IPS-15b (cell line): Measurements from ENCODE around the gene UBE2I.

Experiments used
- H3K27me3 ChIP-seq: one replicate; pipeline ENCODE4 v1.6.1; 2013; ENCODE audit warnings: low read length; ENCODE audit not compliant: control insufficient read depth, insufficient read depth
- H3K36me3 ChIP-seq: one replicate; pipeline ENCODE4 v1.6.1; 2013; ENCODE audit warnings: low read length; ENCODE audit not compliant: control insufficient read depth, insufficient read depth
- H3K4me1 ChIP-seq: one replicate; pipeline ENCODE4 v1.6.1; 2013; ENCODE audit warnings: mild to moderate bottlenecking, low read length; ENCODE audit not compliant: control insufficient read depth, insufficient read depth
- H3K4me3 ChIP-seq: one replicate; pipeline ENCODE4 v1.5.1; 2013; ENCODE audit warnings: low read depth, low read length
- H3K9ac ChIP-seq: one replicate; pipeline ENCODE4 v1.6.1; 2013; ENCODE audit warnings: low read depth, mild to moderate bottlenecking, low read length
- H3K9me3 ChIP-seq: one replicate; pipeline ENCODE4 v1.6.1; 2013; ENCODE audit warnings: mild to moderate bottlenecking, low read length; ENCODE audit not compliant: control insufficient read depth, insufficient read depth

The UBE2I gene

DNA sequence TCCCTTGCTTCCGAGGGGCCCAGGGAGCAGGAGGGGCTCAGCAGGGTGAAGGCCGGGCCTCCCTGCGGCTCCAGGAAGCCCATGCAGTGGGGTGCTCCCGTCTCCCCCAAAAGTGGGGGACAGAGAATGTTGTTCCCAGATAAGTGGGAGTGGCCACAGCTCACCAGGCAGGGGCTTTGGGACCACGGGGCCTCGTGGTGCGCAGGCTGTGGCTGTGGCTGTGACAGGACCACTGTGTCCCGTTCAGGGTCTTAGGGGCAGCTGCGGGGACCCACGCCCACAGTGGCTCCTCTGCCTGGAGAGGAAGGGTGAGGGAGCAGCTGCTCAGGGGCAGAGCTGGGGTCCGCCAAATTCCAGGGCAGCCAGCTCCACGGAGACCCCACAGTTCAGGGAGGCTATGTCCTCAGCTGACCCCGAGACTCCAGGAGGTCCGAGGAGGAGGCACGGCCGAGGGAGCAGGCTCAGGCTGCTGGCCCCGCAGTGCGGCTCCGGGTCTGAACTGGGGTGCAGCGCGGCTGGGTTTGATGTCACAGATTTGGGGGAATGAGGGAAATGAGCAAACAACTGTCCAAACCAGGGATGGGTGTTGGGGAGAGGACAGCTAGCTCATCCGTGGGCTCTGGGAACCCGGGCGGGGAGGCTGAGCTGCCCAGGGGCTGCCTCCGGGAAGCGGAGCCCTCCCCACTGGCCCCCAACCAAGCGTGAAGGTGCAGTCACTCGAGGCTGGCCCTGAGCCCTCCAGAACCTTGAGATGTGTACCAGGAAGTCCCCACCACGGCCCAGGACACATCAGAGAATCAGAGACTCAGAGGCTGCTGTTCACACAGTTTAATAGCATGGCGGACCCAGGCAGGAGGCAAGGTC, 30.1 kb upstream of the UBE2I start:
- Histone ChIP-seq H3K27me3 (no peaks in the 10 kb centered on the region), H3K4me1 (peaks cover 2% of the 10 kb centered on the region)

DNA sequence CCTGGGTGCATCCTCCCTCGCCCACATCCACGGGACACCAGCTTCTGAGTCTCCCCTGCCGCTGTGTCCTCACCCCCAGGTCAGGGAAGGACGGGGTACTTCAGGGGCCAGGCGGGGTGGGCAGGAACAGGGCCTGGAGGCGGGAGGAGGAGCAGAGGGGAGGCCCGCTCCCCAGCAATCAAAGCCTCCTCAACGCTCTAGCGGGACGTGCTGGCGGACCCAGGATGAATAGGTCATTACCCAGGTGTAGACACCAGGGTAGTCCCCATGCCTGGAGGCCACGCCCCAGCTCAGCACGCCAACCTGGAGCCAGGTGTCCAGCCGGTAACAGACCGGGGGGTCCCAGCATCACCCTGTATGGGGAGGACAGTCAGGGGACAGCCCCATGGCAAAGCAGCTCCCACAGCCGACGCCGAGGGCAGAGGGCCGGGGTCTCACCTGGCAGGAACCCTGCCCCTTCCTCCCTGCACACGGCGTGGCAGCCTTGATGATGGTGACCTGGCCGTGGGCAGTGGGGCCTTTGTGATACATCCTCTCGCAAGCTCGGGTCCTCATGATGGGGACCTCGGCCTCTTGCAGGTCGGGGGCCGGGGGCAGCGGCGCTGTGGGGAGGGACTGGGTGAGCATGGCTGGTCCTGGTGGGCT, 29.4 kb upstream of the UBE2I start:
- no peaks in the 10 kb centered on the region for H3K9me3 ChIP-seq
- H3K9ac ChIP-seq = no peak overlapping the region
- H3K4me3 ChIP-seq = no peak overlapping the region
- peaks cover 2% of the 10 kb centered on the region for H3K4me1 ChIP-seq
- H3K27me3 ChIP-seq = no peaks in the 10 kb centered on the region
- no peaks in the 10 kb centered on the region for H3K36me3 ChIP-seq

More for the DNA sequence above, 30.1 kb upstream of the UBE2I start:
- Histone ChIP-seq H3K36me3 (no peaks in the 10 kb centered on the region), H3K9me3 (no peaks in the 10 kb centered on the region), H3K9ac (no peak overlapping the region), H3K4me3 (no peak overlapping the region)

DNA sequence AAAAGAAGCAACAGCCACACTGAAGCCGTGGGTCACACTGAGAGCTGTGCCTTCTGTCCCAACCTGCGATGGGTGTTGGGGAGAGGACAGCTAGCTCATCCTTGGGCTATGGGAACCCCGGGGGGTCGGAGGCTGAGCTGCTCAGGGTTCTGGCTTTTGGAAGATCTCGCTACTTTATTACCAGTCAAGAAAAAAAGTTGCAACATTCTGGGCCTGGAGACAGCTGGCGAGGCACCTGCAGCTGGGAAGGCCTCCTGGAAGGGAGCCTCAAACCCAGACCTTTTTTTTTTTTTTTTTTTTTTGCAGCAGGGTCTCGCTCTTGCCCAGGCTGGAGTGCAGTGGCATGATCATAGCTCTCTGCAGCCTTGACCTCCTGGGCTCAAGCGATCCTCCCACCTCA, 28.7 kb upstream of the UBE2I start:
- Histone ChIP-seq H3K9ac (no peak overlapping the region), H3K4me3 (no peak overlapping the region), H3K4me1 (peaks cover 2% of the 10 kb centered on the region), H3K36me3 (no peaks in the 10 kb centered on the region), H3K27me3 (no peaks in the 10 kb centered on the region), H3K9me3 (no peaks in the 10 kb centered on the region)

DNA sequence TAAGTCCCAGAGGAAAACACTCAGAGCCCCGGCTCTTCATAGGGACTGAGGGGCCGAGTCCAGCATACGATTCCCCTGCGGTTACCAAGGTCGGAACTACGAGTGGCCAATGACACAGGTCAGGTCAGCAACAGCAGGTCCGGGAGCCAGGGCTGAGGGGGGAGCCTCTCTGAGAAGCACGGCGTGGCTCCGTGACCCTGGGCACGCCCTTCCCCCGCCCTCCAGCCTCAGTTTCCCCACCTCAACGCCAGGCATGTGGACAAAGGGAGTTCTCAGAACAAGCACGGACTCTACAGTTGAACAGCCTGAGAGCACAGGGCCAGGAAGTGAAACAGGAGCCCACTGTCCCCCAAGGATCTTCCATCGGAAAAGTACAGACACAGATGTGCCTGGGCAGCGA, 27.9 kb upstream of the UBE2I start:
- no peaks in the 10 kb centered on the region for H3K27me3 ChIP-seq
- H3K4me1 ChIP-seq = peaks cover 2% of the 10 kb centered on the region

DNA sequence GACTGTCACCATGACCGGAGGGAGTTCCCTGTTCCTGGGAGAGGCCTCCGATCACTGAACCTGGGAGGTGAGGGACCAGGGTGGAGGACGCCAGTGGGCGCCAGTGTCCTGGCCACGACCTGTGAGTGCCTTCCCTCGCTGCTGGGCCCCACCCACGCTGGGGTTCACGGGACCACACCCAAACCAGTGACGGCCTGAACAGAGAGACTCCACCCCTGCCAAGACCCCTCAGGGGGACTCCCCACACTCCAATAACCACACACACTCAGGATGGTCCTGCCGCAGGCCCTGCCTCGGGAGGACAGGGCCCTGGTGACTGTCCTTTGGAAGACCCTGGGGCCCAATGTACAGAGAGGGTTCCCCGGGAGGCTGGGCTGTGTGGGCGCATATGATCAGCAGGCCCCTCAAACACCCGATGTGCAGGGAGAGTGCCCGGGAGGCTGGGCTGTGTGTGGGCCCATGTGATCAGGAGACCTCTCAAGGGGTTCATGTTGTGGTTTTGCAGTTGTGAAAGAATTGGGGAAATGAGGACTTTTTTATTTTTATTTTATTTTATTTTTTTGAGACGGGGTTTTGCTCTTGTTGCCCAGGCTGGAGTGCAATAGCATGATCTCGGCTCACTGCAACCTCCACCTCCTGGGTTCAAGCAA, 27.0 kb upstream of the UBE2I start:
- no peaks in the 10 kb centered on the region for H3K9me3 ChIP-seq

More for the DNA sequence above, 27.9 kb upstream of the UBE2I start:
- H3K4me3 ChIP-seq = no peak overlapping the region
- no peaks in the 10 kb centered on the region for H3K9me3 ChIP-seq
- H3K9ac ChIP-seq = no peak overlapping the region
- H3K36me3 ChIP-seq = no peaks in the 10 kb centered on the region

DNA sequence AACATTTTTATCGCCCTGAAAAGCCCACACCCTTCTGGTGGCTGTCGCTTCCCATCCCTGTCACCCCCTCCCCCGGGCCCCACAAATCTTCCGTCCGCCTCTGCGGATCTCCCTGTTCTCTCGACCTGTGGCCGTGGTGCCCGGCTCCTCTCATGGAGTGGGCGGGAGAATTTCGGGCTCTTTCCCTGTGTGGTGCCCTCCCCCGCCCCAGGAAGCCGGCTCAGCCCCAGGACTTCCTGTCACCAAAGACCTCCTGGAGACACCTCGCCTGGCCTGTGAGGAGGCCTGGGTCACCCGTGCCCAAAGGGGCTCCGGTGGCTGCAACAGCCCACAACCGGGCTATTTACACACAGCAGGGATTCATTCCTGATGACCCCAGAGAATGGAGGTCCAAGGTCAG, 26.1 kb upstream of the UBE2I start:
- Histone ChIP-seq H3K4me1 (no peaks in the 10 kb centered on the region), H3K27me3 (peaks cover 7% of the 10 kb centered on the region), H3K9me3 (no peaks in the 10 kb centered on the region), H3K9ac (no peak overlapping the region), H3K4me3 (no peak overlapping the region), H3K36me3 (no peaks in the 10 kb centered on the region)

More for the DNA sequence above, 27.0 kb upstream of the UBE2I start:
- peaks cover 2% of the 10 kb centered on the region for H3K4me1 ChIP-seq
- H3K27me3 ChIP-seq = no peaks in the 10 kb centered on the region
- H3K36me3 ChIP-seq = no peaks in the 10 kb centered on the region
- H3K4me3 ChIP-seq = no peak overlapping the region
- H3K9ac ChIP-seq = no peak overlapping the region

DNA sequence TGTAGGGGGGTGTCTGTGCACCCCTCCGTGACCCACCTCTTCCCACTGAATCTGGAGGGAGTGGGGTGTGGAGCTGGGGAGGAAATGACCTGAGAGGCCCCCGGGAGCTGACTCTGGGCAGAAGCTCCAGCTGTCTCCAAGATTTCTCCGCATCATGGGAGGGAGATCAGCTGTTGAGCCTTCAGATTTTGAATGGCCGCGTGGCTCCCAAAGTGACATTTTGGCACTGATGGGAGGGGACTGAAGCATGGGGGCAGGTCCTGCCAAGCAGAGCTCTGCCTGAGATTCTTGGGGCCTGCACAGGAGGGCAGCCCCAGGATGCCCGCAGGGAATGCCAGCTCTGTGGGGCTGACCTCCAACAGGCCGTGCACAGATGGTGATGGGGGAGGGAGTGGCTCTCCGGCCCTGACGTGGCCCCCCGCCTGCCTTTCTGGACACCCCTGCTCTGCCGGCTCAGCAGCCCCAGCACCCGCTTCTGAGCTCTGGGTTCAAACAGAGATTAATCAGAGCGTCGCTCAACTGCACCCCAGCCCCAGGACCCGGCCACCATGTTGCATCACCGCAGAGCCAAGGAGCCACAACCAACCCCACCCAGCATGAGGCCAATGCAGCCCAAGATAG, 25.3 kb upstream of the UBE2I start:
- H3K36me3 ChIP-seq = no peaks in the 10 kb centered on the region
- no peak overlapping the region for H3K4me3 ChIP-seq
- no peak overlapping the region for H3K9ac ChIP-seq
- peaks cover 8% of the 10 kb centered on the region for H3K27me3 ChIP-seq
- H3K9me3 ChIP-seq = no peaks in the 10 kb centered on the region
- no peaks in the 10 kb centered on the region for H3K4me1 ChIP-seq

DNA sequence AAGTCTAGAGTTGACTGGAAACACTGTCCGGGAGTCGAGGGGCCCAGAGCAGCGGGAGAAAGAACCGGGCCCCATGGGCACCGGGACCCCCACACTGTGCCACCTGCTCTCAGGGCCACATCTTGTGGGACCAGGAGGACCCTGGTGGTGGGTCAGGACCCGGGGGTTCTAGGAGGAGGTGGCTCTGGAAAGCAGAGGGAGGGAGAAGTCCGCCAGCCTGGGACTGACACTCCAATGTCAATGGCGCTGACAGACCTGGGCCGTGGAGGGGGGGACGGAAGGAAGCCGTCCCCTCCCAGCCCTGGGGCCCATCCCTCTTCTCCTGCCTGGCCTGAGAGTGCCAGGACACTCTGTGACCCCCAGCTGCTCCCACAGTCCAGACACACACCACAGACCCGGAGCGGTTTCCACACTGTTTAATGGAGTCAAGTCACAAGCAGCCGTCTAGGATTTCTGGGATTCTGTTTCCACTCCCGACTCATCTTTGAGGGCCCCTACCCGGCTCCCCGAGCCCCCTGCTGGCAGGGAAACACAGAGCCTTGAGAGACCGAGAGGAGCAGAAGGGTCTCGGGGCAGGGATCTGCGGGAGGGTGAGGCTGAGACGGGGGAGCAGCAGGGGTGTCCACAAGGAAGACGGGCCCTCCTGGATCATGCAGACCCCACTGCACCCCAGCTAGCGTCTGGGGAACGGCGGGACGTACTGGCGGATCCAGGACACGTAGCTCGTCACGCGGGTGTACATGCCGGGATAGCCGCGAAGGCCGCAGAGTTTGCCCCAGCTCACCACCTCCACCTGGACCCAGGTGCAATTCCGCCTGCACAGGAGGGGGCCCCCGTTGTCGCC, 23.5 kb upstream of the UBE2I start:
- no peak overlapping the region for H3K4me3 ChIP-seq
- H3K36me3 ChIP-seq = no peaks in the 10 kb centered on the region
- no peak overlapping the region for H3K9ac ChIP-seq
- peaks cover 15% of the 10 kb centered on the region for H3K27me3 ChIP-seq
- H3K4me1 ChIP-seq = peaks cover 3% of the 10 kb centered on the region
- no peaks in the 10 kb centered on the region for H3K9me3 ChIP-seq

DNA sequence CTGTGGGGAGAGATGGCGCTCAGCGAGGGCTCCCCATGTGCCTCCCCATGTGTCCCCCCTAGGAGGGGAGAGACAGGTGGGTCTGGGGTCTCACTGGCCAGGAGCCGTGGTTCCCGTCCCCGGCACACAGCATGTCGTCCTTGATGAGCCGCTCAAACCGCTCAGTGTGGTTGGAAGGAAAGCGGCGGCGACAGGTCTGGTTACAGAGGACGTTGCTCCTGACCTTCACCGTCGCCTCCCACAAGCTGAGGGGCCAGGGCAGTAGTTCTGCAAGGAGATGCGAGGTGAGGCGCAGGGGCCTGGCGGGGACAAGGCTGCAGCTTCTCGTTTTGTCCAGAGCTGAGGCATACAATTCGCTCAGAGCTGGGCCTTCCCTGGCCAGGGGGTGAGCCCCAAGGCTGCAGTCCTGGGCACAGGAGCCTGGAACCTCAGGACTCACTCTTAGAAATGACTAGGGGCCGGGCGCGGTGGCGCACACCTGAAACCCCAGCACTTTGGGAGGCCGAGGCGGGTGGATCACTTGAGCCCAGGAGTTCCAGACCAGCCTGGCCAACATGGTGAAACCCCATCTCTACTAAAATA, 22.8 kb upstream of the UBE2I start:
- H3K27me3 ChIP-seq = peaks cover 20% of the 10 kb centered on the region
- peaks cover 3% of the 10 kb centered on the region for H3K4me1 ChIP-seq
- H3K9ac ChIP-seq = no peak overlapping the region
- H3K4me3 ChIP-seq = no peak overlapping the region
- H3K9me3 ChIP-seq = no peaks in the 10 kb centered on the region
- no peaks in the 10 kb centered on the region for H3K36me3 ChIP-seq

DNA sequence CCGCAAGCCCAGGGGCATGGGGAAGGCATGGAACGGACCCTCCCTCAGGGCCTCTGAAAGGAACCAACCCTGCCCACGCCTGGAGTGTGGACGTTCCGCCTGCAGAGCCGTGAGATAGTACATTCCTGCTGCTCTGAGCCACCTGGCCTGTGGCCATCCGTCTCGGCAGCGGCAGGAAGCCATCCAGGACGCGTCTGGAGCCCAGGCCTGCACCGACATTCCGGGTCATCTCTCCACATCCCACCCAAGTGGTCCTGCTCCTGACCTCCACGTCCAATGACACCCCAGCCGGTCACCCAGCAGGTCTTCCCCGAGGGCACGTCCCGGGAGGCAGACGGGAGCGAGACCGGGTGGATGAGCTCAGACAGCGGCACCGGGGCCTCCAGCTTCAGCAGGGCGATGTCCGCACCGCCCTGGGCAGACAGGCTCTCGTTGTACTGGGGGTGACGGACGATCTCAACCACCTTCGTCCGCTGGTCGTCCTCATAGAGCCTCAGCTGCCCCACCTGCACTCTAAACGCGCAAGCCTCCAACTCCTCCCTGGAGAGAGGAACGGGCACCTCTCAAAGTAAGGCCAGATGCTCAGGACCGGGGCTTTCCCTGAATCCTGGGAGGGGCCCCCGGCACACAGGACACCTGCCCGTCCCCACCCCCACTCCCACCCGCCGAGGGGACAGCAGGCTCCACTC, 21.3 kb upstream of the UBE2I start:
- Histone ChIP-seq H3K4me1 (peaks cover 3% of the 10 kb centered on the region), H3K36me3 (no peaks in the 10 kb centered on the region), H3K9me3 (no peaks in the 10 kb centered on the region), H3K9ac (no peak overlapping the region), H3K4me3 (no peak overlapping the region), H3K27me3 (peaks cover 23% of the 10 kb centered on the region)
